Ovary (tissue), 9 donors: Measurements from ENCODE around the gene LRMDA. TPM values are rescaled to one million over a fixed set of nuclear protein-coding genes. Genes with fewer than 3 reads are reported as not detected.

Experiments
- DNase-seq, 5 donors: peaks; one replicate each; pipeline ENCODE4 v3.0.0-alpha.2; 2019 to 2020
- H3K27ac ChIP-seq, 2 donors: fragments of 200-600 bp; one replicate each; pipeline versions ENCODE4 v1.5.1 to v1.8.0; 2019 to 2022
- H3K27me3 ChIP-seq: fragments of 200-600 bp; one replicate; pipeline ENCODE4 v1.8.0; 2022
- H3K36me3 ChIP-seq: fragments of 200-600 bp; sonication (generic); one replicate; pipeline ENCODE4 v1.5.1; 2019
- H3K4me1 ChIP-seq: one replicate; pipeline ENCODE4 v1.8.1; 2013; ENCODE audit warnings: mild to moderate bottlenecking, moderate library complexity; ENCODE audit not compliant: insufficient read depth
- H3K4me3 ChIP-seq: fragments of 200-600 bp; sonication (generic); one replicate; pipeline ENCODE4 v1.5.1; 2017
- H3K9me3 ChIP-seq, 2 donors: fragments of 200-600 bp in 1 of 2; sonication (generic) in 1 of 2; one replicate each; pipeline versions ENCODE4 v1.5.1 to v1.8.1; 2013 to 2019; ENCODE audit warnings: mild to moderate bottlenecking in 1 of 2, moderate library complexity in 1 of 2
- CTCF ChIP-seq, 3 donors: fragments of 450-650 bp in 2 of 3; fragments of 200-600 bp in 1 of 3; IDR thresholded peaks; one replicate each; pipeline versions ENCODE4 v1.5.1 to v1.8.0; 2016 to 2022; ENCODE audit warnings: antibody characterized with exemption in 3 of 3, mild to moderate bottlenecking in 1 of 3
- EP300 ChIP-seq: sonication (generic); formaldehyde crosslinking; IDR thresholded peaks from one replicate; pipeline ENCODE4 v1.6.1; 2017; ENCODE audit warnings: antibody characterized with exemption
- POLR2A ChIP-seq: fragments of 450-650 bp; IDR thresholded peaks from one replicate; pipeline ENCODE4 v1.6.1; 2017; ENCODE audit warnings: antibody characterized with exemption, mild to moderate bottlenecking, moderate library complexity
- WGBS, 3 donors: extraction: QIAGEN DNeasy Blood & Tissue Kit in 1 of 3; methylation state at CpG; one replicate each; pipeline versions ENCODE4 v1.1.5 to v1.1.7; 2013 to 2017; 5-methylcytosine and 5-hydroxymethylcytosine counted together
- intact Hi-C, 4 donors: fragments of 100-400 bp; cut with DNase I; formaldehyde crosslinking; loops; one replicate each; pipeline versions ENCODE4 v1.11.0 to v1.15.1; 2022 to 2023
- polyA plus RNA-seq, 2 donors: library from polyadenylated mRNA; stranded (reverse); fragments of 200-250 nt in 1 of 2; fragments of 350-450 nt in 1 of 2; fragmentation: Illumina TruSeq in 1 of 2; extraction: RNeasy Lipid Tissue Mini Kit (QIAGEN cat#74804) in 1 of 2; gene quantifications; one replicate each; pipeline ENCODE4 v1.2.3, GENCODE V29; 2013 to 2014
- total RNA-seq, 7 donors: library from RNA; depleted of rRNA in 2 of 7; stranded (reverse); fragments of >200 nt in 2 of 7; fragmentation: NEBNext Ultra II Directional in 3 of 7; extraction: Animal tissue kit (Norgen Biotek cat#: 25700) in 3 of 7; gene quantifications; one replicate each; pipeline versions ENCODE4 v1.1.0 to v1.2.4, GENCODE V29; 2016 to 2023
- donor health status: DM: no; HTN: no; CAD: no; lungs with moderate emphysema.
- donor health status: DM: no; HTN: no; CAD: no.
- donor health status: Bipolar disorder and iron deficiency.
- donor health status: DM: yes; HTN: yes; CAD: no.
- donor health status: DM: no; HTN: no; CAD: no.
- donor health status: DM: yes; HTN: yes; CAD: no.

LRMDA gene
- total and polyA plus RNA-seq, 9 donors = 14.8 to 30.7 (median 22.9) TPM

GRCh38 chr10:75976681-75977080 is 545.3 kb downstream of the LRMDA start:
- H3K27ac ChIP-seq = no peak overlapping the region
- 57 to 64% (median 58%) methylated on average over 3 of the region's 3 CpGs for WGBS, 3 donors
- DNase-seq = no peak

GRCh38 chr10:75977139-75977538 is 545.7 kb downstream of the LRMDA start:
- H3K9me3 ChIP-seq = no peaks in the 10 kb centered on the region
- no peaks in the 10 kb centered on the region for H3K27me3 ChIP-seq
- DNase-seq = peak; percentile 41 to 71 (median 55)
- H3K4me1 ChIP-seq = peaks cover 15% of the 10 kb centered on the region
- 14 to 27% (median 20%) methylated on average over 4 of the region's 4 CpGs for WGBS, 3 donors
- no peak overlapping the region for H3K4me3 ChIP-seq
- TF ChIP-seq EP300 (no peak), POLR2A (no peak), CTCF (IDR thresholded peaks at IDR 0.05) (no peak)
- H3K27ac ChIP-seq = no peak overlapping the region
- no peaks in the 10 kb centered on the region for H3K36me3 ChIP-seq
- intact Hi-C loops = no loop called here

More at GRCh38 chr10:75976681-75977080, 545.3 kb downstream of the LRMDA start:
- Histone ChIP-seq H3K27me3 (no peaks in the 10 kb centered on the region), H3K9me3 (no peaks in the 10 kb centered on the region), H3K4me3 (no peak overlapping the region), H3K36me3 (no peaks in the 10 kb centered on the region), H3K4me1 (peaks cover 15% of the 10 kb centered on the region)
- intact Hi-C loops = no loop called here
- TF ChIP-seq CTCF (IDR thresholded peaks at IDR 0.05) (no peak), POLR2A (no peak), EP300 (no peak)

GRCh38 chr10:75978213-75978612 is 546.8 kb downstream of the LRMDA start:
- no peaks in the 10 kb centered on the region for H3K36me3 ChIP-seq
- DNase-seq = no peak
- intact Hi-C loops = no loop called here
- no peak overlapping the region for H3K27ac ChIP-seq
- TF ChIP-seq POLR2A = no peak
- TF ChIP-seq CTCF (IDR thresholded peaks at IDR 0.05) = no peak
- TF ChIP-seq EP300 = no peak
- H3K27me3 ChIP-seq = no peaks in the 10 kb centered on the region
- H3K4me1 ChIP-seq = peaks cover 12% of the 10 kb centered on the region
- H3K4me3 ChIP-seq = no peak overlapping the region
- H3K9me3 ChIP-seq = no peaks in the 10 kb centered on the region
- 62 to 73% (median 66%) methylated on average over 4 of the region's 4 CpGs for WGBS, 3 donors

- WGBS, 3 donors = 90 to 93% (median 90%) methylated on average over 6 of the region's 6 CpGs
- Histone ChIP-seq H3K27ac (no peak overlapping the region), H3K4me3 (no peak overlapping the region), H3K36me3 (no peaks in the 10 kb centered on the region), H3K27me3 (no peaks in the 10 kb centered on the region), H3K4me1 (peaks cover 12% of the 10 kb centered on the region), H3K9me3 (no peaks in the 10 kb centered on the region)
- TF ChIP-seq EP300 (no peak), CTCF (IDR thresholded peaks at IDR 0.05) (no peak), POLR2A (no peak)
- DNase-seq = no peak
- intact Hi-C loops = no loop called here
Measured at GRCh38 chr10:75980419-75981002, 549.1 kb downstream of the LRMDA start.
